Caki2 (cell line): Measurements from ENCODE around the gene AURKA. TPM values are rescaled to one million over a fixed set of nuclear protein-coding genes. Genes with fewer than 3 reads are reported as not detected.
"Not testable (repeated sequence)": the region's sequence is repeated elsewhere in the genome, so short reads cannot be mapped to it uniquely, and the experiment has no call there.

Experiments used
- DNase-seq: peaks from one replicate; pipeline ENCODE4 v3.0.0-alpha.2; 2015; ENCODE audit warnings: low read depth
- in situ Hi-C: cut with HindIII; loops from 2 replicates; pipeline ENCODE4 v1.10.0; 2016; ENCODE audit warnings: low sequenced_read_pairs, low pct_unique_long_range_greater_than_20kb, mixed read lengths
- total RNA-seq: library from RNA; depleted of rRNA; stranded (reverse); fragments of >200 nt; shearing (Covaris generic); gene quantifications from 2 replicates; pipeline ENCODE4 v1.2.3, GENCODE V29; 2014; ENCODE audit warnings: low replicate concordance

The AURKA gene
- total RNA-seq, 1 experiment from 2014 or later, result 74.5 TPM

DNA sequence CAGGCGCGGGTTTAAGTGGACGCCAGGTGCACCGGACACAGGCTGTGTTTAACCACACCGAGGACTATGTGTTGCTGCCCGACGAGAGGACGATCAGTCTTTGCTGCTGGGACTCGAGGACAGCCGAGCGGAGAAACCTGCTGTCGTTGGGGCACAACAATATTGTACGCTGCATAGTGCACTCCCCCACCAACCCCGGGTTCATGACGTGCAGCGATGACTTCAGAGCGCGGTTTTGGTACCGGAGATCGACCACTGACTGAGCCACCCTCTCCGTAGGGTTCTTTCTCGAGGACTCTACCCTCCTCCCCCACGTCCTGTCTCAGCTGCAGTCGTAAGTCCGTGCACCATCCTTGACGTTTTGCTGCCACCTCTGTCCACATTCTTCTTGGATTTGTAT is 11.4 kb upstream of the AURKA start:
- DNase-seq, result no peak
- in situ Hi-C loops, result no loop called here

DNA sequence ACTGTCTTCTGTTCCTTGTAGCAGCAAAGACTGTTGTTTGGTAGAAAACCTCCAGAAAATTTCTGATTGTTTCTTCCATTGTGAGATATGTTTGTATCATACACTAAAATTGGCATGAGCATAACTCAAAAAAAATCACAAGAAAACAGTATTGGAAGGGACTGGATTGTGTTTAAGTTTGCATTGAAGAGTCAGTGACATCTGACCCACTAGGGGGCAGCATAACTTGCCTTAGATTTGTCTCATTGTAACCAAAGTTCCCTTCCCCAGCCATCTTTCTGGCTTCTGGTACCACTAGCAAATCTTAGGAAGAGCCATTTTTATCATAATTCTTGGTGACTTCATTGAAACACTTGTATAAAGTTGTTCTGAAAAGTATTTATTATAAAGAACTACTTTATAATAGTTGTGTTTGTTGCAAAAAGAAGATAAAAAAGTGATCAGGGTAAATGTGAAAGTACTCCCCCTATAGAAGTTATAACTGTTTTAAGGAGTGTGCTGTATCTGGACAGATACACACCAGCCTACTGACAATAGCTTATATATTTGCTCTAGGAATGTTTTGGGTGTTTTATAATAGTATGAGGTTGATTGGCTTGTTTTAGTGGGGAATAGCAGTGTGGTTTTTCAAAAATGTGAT is 8.1 kb upstream of the AURKA start:
- in situ Hi-C loops, result no loop called here

DNA sequence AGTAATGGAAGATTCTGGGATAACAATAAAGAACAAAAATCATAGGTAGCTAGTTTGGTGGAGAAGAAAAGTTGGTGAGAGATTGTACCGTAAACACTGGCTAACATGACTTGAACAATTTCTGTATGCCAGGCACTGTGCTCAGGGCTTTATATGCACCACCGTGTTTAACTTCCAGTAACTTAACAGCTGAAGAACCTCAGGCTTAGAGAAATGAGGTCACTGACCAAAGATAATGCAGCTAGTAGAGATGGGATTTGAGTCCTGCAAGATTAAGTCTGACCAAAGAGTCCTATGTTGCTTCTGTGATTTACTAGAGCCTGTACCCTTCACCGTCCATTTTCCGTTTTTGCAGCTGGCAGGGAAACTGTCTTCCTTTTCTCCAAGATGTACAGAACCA is 3.2 kb upstream of the AURKA start:
- in situ Hi-C loops, result no loop called here
- no peak for DNase-seq

More for the DNA sequence above, 8.1 kb upstream of the AURKA start:
- DNase-seq, result peak; percentile 32

DNA sequence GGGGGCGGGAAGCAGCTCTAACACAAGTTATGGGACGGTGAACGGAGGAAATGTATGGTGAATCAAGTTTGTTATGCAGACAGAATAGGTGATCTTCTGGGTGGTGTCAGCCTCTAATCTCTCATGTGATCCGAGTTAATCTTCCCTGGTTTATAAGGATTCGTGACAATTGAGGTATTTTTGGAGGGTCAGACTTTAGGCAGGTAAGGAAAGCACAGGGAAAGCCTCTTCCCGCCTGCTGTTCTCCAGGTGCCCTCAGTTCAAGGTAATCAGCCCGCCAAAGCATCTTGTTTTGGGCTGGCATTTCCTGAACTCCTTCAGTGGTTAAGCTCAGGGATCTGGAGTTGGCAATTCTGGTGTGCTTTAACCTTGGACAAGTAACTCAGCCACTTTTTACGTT is 1.6 kb upstream of the AURKA start:
- in situ Hi-C loops, result no loop called here
- DNase-seq, result no peak

DNA sequence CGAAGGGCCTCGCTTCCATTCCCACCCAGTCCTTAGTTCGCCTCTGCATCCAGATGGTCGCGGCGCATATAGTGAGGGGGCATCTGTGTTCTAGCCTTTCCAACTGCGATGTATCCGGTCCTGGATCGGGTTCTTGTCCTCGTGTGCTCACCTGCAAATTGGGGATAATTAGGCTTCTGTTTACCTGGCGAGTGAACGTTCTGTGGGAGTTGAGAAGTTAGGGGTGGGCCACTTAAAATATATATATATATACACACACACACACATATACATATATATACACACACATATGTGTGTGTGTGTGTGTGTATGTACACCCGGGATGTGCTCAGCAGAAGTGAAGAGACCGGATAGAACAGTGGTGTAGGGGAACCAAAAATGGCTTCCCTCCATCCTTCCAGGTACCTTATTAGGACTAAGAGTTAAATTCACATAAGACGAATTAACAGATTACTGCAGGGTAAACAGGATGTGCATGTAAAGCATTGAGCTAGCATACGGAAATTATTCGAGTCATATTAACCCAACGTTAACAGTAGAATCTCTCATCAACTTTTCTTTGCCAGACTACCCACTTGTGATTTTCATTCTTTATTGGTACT is 967 bp upstream of the AURKA start:
- no peak for DNase-seq
- in situ Hi-C loops, result no loop called here

DNA sequence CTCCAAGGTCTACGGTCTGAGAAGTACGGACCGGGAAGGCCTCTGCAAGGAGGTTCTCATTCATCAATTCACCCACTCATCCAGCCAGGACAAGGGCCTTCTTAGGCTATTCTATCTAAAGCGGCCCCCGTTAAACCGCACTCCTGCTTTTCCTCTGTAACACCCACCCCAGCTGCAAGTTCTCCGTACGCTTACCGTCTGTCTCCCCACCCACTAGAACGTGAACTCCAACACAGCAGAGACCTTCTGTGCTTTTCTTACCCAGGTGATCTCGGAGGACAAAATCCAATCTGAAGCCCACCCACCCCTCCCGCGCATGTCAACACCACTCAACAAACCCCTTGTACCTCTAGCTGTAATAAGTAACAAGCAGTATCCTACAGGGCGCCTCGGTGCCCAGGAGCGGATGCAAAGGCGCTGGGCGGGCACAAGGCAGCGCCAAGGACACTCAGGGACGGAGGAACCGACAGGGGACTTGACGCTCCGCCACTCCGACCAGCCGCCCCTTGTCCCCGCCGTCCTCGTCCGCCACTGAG is 351 bp downstream of the AURKA start:
- no peak for DNase-seq
- in situ Hi-C loops, result no loop called here

DNA sequence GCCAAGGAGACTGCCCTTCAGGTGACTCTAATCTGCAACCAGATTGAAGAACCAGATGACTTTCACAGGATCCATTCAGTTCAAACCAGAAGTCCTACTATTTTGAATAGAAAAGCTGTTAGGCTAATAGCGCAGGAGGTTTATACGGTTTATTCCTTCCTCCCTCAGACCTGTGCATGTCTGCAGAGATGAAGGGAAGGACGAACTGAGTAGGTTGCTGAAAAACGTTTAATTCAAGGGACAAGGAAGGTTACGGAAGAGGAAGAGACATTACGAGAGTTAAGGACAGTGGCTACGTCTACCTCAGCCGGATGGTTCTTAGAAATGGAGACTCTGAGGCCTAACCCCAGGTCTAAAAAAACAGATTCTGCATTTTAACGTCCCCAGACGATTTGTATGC is 978 bp downstream of the AURKA start:
- no peak for DNase-seq
- in situ Hi-C loops, result no loop called here

DNA sequence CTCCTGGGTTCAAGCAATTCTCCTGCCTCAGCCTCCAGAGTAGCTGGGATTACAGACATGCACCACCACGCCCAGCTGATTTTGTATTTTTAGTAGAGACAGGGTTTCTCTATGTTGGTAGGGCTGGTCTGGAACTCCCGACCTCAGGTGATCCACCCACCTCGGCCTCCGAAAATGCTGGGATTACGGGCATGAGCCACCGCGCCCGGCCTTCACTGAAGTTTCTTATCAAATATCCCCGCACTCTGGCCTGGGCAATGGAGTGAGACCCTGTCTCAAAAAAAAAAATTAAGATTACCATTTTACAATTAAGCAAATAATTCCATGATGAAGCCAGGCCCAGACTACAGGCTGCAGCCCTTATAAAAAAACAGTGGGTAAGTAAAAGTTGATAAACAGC is 1.6 kb downstream of the AURKA start:
- in situ Hi-C loops, DNase-seq: not testable (repeated sequence)

DNA sequence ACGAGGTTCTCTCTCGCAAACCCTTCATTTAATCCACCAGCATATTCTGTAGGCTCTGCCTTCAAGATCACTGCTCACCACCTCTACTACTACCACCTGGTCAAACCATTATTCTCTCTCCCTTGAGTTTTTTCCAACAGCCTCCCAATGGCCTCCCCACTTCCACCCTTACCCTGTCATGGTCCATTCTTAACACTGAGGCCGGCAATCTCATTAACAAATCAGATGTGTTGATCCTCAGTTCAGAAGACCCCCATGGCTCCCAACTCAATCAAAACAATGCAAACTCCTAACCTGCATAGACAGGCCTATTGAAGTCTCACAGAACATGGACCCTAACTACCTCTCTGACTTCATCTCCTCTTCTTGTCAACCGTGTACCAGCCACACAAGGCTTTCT is 2.2 kb downstream of the AURKA start:
- in situ Hi-C loops, result no loop called here
- no peak for DNase-seq

DNA sequence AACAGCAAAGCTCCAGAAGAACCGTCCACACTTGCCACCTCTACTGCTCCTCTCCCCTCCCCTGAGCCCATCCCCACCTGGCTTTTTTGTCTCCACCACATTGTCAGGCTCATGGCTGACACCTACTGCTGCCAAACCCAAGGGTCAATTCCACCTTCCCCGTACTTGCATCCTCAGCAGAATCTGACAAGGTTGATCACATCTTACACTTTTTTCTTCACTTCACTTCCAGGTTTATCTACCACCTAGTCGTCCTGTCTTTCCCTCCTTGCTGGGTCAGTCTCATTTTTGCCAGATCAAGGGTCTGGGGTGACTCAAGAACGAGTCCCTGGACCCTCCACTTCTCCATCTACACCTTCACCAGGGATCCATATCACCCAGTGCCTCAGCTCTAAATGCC is 3.1 kb downstream of the AURKA start:
- no peak for DNase-seq
- in situ Hi-C loops, result no loop called here

DNA sequence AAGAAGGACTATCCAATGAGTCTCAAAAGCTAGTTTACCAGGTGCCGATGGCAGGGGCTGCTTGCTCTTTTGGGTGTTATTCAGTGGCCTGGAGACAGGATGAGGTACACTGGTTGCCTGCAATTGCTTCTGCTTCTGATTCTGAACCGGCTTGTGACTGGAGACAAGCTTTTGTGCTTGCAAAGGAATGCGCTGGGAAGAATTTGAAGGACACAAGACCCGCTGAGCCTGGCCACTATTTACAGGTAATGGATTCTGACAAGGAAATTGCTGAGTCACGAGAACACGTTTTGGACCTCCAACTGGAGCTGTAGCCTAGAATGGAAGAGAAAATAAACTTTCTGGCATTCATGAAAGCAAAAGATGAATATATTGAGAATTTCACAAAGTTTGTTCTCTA is 5.8 kb downstream of the AURKA start:
- no peak for DNase-seq
- in situ Hi-C loops, result no loop called here

DNA sequence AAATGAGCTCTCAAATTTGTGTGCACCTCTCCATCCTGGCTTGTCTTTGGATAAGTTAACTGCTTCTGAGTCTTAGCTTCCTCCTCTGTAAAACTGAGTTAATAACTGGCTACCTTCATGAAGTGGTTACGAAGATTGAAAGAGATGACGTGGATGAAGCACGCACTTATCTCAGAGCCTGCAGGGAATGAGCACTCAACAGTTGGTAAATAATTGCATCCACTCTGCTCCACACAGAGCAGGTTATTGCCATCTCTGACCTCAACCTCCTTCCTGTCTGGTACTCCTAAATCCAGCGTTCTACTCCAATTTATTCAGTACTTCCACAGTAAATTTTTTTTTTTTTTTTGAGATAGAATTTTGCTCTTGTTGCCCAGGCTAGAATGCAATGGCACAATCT is 6.9 kb downstream of the AURKA start:
- in situ Hi-C loops, result no loop called here
- no peak for DNase-seq

DNA sequence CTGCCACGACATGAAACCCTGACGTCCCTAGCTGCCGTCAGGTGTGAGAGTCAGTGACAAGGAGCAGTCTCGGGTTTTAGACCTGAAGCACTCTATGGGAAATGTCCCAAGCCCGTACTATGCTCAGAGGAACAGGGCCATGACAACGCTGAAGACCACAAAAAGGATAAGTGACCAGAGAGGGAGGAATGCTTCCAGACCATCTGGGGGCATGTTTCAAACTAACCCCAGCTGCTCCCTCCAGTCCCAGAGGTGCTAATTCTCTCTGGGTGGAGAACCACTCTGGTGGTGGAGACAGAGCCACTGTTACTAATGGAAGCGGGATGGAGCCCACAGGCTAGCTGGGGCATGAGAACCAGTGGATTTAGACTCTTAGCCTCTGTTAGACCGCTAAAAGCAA is 8.7 kb downstream of the AURKA start:
- in situ Hi-C loops, result no loop called here
- no peak for DNase-seq

DNA sequence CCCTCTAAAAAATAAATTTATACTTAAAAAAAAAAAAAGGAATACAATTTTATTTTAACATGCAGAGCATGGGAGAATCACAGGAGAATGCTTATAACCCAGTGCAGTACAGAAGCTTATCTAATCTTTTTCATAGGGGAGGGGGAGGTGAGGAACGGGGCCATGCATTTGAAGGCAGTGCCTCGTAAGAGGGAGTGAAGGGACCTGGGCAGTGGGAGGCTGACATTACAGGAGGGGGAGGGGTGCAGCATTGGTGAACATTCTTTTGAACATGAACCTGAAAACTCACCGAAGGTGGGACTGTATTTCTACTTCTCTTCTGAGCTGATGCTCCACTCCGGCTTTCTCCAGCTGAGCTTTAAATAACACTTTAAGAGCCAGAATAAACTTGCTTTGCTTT is 9.3 kb downstream of the AURKA start:
- no peak for DNase-seq
- in situ Hi-C loops, result no loop called here

DNA sequence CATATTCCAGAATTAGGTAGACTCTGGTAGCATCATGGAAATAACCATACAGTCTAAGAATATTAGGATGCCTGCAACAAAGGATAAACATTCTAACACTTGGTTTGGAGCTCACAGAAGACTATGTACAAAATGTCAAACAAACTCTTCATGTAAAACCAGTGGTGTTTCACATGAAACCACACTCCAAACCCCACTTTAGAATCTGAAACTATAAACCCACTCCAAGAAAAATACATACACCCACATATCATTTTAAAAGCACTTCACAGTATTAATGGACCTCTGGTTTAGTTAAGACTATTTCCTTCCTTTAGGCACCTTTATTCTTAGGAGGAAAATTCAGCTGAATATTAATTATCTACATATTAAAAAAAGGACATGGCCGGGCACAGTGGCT is 10.5 kb downstream of the AURKA start:
- in situ Hi-C loops, result no loop called here
- no peak for DNase-seq

DNA sequence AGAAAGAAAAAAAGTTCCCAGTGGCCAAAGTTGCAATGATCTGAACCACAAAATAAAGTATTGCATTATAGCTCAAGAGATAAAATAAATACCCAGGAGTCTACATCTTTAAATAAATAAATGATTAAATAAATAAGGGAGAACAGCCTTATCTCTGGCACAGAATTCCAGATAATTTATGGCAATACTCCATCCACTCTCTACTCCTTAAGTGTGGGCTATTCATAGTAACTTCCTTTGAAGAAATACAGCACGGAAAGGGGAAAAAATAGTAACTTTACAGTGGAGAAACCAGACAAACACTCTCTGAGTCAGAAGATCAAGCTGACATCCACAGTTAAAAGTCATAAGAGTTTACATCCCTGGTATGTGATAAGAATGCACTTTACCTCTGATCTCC is 11.6 kb downstream of the AURKA start:
- in situ Hi-C loops, result no loop called here
- no peak for DNase-seq

DNA sequence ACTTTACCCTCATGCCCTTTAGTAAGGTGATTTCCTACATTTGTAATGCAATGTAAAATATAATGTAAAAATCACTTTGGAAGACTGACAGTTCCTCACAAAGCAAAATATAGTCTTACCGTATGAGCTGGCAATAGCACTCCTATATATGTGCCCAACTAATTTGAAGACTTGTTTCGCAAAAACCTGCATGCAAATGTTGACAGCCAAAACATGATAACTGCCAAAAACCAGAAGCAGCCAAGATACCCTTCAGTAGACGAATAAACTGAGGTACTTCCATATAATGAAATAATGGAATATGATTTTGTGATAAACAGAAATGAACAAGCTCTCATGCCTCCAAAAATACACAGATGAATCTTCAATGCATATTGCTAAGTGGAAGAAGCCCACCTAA is 13.6 kb downstream of the AURKA start:
- no peak for DNase-seq
- in situ Hi-C loops, result no loop called here

DNA sequence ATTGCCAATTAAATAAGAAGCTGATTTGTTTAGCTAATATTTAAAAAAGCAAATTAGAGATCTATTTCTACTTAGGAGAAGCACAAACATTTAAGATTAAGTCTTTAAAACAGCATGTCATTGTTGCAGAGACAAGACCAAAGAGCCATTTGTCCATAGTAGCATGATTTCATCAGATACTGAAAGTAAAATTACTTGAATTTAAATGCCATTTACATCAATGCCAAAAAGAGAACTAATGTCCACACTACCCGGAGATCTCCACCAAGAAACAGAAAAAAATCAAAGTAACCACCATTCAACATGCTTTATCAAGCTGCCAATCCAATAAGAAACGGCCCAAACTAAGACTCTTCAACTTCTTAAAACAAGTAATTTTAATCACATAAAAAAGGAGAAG is 15.7 kb downstream of the AURKA start:
- no peak for DNase-seq
- in situ Hi-C loops, result no loop called here

DNA sequence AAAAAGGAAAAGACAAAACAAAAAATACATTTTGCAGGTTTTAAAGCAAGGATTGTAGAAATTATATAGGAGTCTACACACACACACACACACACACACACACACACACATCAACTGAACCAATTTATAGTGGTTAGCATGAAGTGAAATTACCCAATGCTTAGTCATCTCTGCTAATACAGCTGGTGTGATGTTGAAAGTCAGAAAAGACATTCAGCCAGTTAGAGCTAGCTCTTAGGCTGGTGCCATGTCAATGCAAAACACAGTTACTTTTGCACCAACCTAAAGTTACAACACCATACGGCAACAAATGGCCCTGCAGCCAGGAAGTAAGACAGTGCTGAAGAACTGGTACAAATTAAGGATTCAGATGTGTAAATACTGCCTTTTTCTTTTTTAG is 18.1 kb downstream of the AURKA start:
- DNase-seq, result peak; percentile 35
- in situ Hi-C loops, result no loop called here

DNA sequence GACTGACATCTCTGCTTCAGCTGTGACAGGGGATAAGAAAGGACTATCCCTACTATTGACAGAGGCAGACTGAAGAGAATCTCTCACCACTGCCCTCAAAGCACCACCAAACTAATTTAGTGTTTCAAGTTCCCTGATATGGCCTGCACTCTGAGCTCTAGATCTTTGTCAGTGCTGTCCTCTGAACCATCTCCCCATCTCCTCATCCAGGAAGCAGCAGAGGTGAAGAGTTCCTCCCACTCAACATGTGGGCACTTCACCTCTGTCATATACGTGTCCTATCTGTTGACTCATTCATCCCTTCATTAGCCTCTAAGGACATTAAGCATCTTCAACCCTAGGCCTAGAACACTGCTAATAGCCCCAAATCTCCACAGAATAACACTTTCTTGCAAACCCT is 19.2 kb downstream of the AURKA start:
- DNase-seq, result no peak
- in situ Hi-C loops, result no loop called here
